ENCODE measurements around the gene GRXCR1.

- TF ChIP-seq, protein P1, sequence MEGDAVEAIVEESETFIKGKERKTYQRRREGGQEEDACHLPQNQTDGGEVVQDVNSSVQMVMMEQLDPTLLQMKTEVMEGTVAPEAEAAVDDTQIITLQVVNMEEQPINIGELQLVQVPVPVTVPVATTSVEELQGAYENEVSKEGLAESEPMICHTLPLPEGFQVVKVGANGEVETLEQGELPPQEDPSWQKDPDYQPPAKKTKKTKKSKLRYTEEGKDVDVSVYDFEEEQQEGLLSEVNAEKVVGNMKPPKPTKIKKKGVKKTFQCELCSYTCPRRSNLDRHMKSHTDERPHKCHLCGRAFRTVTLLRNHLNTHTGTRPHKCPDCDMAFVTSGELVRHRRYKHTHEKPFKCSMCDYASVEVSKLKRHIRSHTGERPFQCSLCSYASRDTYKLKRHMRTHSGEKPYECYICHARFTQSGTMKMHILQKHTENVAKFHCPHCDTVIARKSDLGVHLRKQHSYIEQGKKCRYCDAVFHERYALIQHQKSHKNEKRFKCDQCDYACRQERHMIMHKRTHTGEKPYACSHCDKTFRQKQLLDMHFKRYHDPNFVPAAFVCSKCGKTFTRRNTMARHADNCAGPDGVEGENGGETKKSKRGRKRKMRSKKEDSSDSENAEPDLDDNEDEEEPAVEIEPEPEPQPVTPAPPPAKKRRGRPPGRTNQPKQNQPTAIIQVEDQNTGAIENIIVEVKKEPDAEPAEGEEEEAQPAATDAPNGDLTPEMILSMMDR (IDR thresholded peaks at IDR 0.05; ENCODE audit: low read length) = no peak
- no peak for TF ChIP-seq EZH2 (IDR thresholded peaks at IDR 0.05; ENCODE audit: borderline replicate concordance, low read length)
Observed at GRCh38 chr4:43066415-43066814, 173.9 kb downstream of the GRXCR1 start.

All from OCI-LY1 (cell line).